HepG2 (cell line): ENCODE data around the gene ZG16. TPM values are rescaled to one million over a fixed set of nuclear protein-coding genes. Genes with fewer than 3 reads are reported as not detected.

Source experiments
- AGO1 ChIP-seq: fragments of 200-400 bp; formaldehyde crosslinking; IDR thresholded peaks from 2 replicates; pipeline ENCODE4 v1.6.1; 2017; ENCODE audit warnings: mild to moderate bottlenecking, low read depth, low read length, moderate library complexity; ENCODE audit not compliant: poor library complexity, severe bottlenecking
- HNF1B ChIP-seq: sonication (generic); formaldehyde crosslinking; IDR thresholded peaks from 2 replicates; pipeline ENCODE4 v1.5.1; 2020; ENCODE audit warnings: mild to moderate bottlenecking, moderate library complexity, missing genetic modification reagents
- KDM2A ChIP-seq: sonication (generic); formaldehyde crosslinking; IDR thresholded peaks from 2 replicates; pipeline ENCODE4 v1.4.0; 2020; ENCODE audit warnings: low read depth, missing genetic modification reagents, borderline replicate concordance
- MAFF ChIP-seq: IDR thresholded peaks from 2 replicates; pipeline ENCODE4 v1.6.1; 2011; ENCODE audit warnings: low read depth, low read length, improper control_type of control experiment
- RAD21 ChIP-seq: fragments of 450-650 bp; formaldehyde crosslinking; IDR thresholded peaks from 2 replicates; pipeline ENCODE4 v1.5.0; 2020; ENCODE audit warnings: mild to moderate bottlenecking
- REST ChIP-seq, 2 experiments: IDR thresholded peaks; 2 replicates each; pipeline ENCODE4 v1.6.1; 2011 to 2012; ENCODE audit warnings: low read length in 2 of 2, borderline replicate concordance in 1 of 2, low read depth in 1 of 2, mild to moderate bottlenecking in 1 of 2, moderate library complexity in 1 of 2
- SKIL ChIP-seq: sonication (generic); formaldehyde crosslinking; IDR thresholded peaks from 2 replicates; pipeline ENCODE4 v1.8.0; 2022; ENCODE audit warnings: missing genetic modification reagents, mild to moderate bottlenecking, moderate library complexity, borderline replicate concordance
- SYNCRIP ChIP-seq: fragments of 200-400 bp; formaldehyde crosslinking; IDR thresholded peaks from 2 replicates; pipeline ENCODE4 v1.6.1; 2018; ENCODE audit warnings: mild to moderate bottlenecking, low read depth, low read length; ENCODE audit not compliant: insufficient read depth
- ZFP37 ChIP-seq: sonication (generic); formaldehyde crosslinking; IDR thresholded peaks from 2 replicates; pipeline ENCODE4 v1.4.0; 2020; ENCODE audit warnings: missing genetic modification reagents, borderline replicate concordance
- ZNF317 ChIP-seq: sonication (generic); formaldehyde crosslinking; IDR thresholded peaks from 2 replicates; pipeline ENCODE4 v1.5.0; 2020; ENCODE audit warnings: mild to moderate bottlenecking, missing genetic modification reagents
- ZNF446 ChIP-seq: sonication (generic); formaldehyde crosslinking; IDR thresholded peaks from 2 replicates; pipeline ENCODE4 v1.5.0; 2020; ENCODE audit warnings: mild to moderate bottlenecking, missing genetic modification reagents
- ZNF513 ChIP-seq: sonication (generic); formaldehyde crosslinking; conservative IDR thresholded peaks from 2 replicates; pipeline ENCODE4 v1.5.0; 2020; ENCODE audit warnings: missing genetic modification reagents
- ZNF570 ChIP-seq: sonication (generic); formaldehyde crosslinking; IDR thresholded peaks from 2 replicates; pipeline ENCODE4 v1.4.0; 2020; ENCODE audit warnings: mild to moderate bottlenecking, missing genetic modification reagents, borderline replicate concordance
- ZNF615 ChIP-seq: sonication (generic); formaldehyde crosslinking; IDR thresholded peaks from 2 replicates; pipeline ENCODE4 v1.5.0; 2020; ENCODE audit warnings: mild to moderate bottlenecking, missing genetic modification reagents, borderline replicate concordance
- polyA plus RNA-seq, 8 experiments: library from polyadenylated mRNA; depleted of rRNA in 3 of 8; stranded (reverse) in 7 of 8; unstranded in 1 of 8; fragments of >200 nt; fragmentation: Illumina TruSeq in 4 of 8; extraction: Trizol in 4 of 8; gene quantifications; 2 replicates each; pipeline versions ENCODE4 v1.2.1 to v1.2.3, GENCODE V29; 2011 to 2016; ENCODE audit warnings: low read depth in 4 of 8, missing spikeins in 1 of 8, mixed read lengths in 1 of 8; ENCODE audit not compliant: insufficient read depth in 1 of 8
- total RNA-seq, 5 experiments: library from RNA; depleted of rRNA; stranded (reverse); fragments of >200 nt; fragmentation: Illumina TruSeq; extraction: Trizol; gene quantifications; 2 replicates each; pipeline ENCODE4 v1.2.3, GENCODE V29; 2016; ENCODE audit warnings: low read depth in 1 of 5
- TF ChIP-seq, protein P1 (sequence below): sonication (generic); formaldehyde crosslinking; IDR thresholded peaks from 2 replicates; pipeline ENCODE4 v1.4.0; 2020; ENCODE audit warnings: missing genetic modification reagents
- TF ChIP-seq, protein P2 (sequence below): sonication (generic); formaldehyde crosslinking; IDR thresholded peaks from 2 replicates; pipeline ENCODE4 v1.8.0; 2022; ENCODE audit warnings: low read depth, missing genetic modification reagents

The ZG16 gene
- total and polyA plus RNA-seq, 2 of the 13 experiments (the other 11 are each of a cell fraction or from before 2014, with no cell fraction given) = 0.04 to 0.07 TPM

DNA sequence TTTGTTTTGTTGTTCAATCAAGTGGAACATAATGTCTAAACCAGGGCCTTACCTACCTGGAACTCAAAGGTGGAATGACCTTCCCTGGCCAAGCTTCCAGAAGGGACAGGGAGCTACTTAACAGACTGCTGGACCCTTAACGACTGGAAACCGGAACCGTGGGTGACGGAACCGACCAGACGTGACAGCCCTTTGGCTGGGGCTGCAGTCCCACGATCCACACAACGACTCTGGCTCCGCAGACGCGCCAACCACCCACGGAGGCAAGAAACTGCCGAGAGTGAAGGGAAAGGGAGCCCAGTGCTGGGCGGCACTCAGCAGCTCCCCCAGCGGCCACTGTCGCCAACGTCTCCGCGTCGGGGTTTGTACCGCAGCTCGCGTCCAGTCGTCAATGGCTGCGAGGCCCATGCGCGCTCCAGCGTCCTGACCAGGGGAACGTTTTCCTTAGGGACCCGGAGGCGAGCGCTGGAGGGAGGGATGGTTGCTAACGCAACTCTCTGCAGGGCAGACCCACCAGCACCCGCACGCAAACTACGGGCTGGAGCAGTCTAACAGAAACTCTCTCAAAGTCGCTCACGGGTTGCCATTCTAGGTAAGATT, 6.9 kb downstream of the ZG16 start (continued):
- TF ChIP-seq, protein P1, sequence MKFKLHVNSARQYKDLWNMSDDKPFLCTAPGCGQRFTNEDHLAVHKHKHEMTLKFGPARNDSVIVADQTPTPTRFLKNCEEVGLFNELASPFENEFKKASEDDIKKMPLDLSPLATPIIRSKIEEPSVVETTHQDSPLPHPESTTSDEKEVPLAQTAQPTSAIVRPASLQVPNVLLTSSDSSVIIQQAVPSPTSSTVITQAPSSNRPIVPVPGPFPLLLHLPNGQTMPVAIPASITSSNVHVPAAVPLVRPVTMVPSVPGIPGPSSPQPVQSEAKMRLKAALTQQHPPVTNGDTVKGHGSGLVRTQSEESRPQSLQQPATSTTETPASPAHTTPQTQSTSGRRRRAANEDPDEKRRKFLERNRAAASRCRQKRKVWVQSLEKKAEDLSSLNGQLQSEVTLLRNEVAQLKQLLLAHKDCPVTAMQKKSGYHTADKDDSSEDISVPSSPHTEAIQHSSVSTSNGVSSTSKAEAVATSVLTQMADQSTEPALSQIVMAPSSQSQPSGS = peak; percentile 81
- TF ChIP-seq KDM2A (CRISPR knock-in tag) (peak; percentile 93), ZNF615 (CRISPR knock-in tag) (no peak), MAFF (no peak), ZNF317 (CRISPR knock-in tag) (no peak), ZFP37 (CRISPR knock-in tag) (no peak), RAD21 (CRISPR knock-in tag) (peak; percentile 93), SYNCRIP (no peak), REST (IDR thresholded peaks at IDR 0.05; ENCODE audit: borderline replicate concordance in 1 of 2, low read depth in 1 of 2, low read length in 2 of 2) (0 out of 4 replicates have a peak, but pooled peaks of 1 of the 2 experiments have one; percentile 33), AGO1 (peak; percentile 65), HNF1B (CRISPR knock-in tag) (peak; percentile 53), ZNF513 (no peak), SKIL (CRISPR knock-in tag) (no peak), ZNF446 (no peak), ZNF570 (CRISPR knock-in tag) (no peak)
- TF ChIP-seq, protein P2, sequence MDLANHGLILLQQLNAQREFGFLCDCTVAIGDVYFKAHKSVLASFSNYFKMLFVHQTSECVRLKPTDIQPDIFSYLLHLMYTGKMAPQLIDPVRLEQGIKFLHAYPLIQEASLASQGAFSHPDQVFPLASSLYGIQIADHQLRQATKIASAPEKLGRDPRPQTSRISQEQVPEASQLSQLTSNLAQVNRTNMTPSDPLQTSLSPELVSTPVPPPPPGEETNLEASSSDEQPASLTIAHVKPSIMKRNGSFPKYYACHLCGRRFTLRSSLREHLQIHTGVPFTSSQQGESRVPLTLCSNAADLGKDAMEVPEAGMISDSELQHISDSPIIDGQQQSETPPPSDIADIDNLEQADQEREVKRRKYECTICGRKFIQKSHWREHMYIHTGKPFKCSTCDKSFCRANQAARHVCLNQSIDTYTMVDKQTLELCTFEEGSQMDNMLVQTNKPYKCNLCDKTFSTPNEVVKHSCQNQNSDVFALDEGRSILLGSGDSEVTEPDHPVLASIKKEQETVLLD (CRISPR knock-in tag) = no peak
